ENCODE results near the gene GPR37L1.

Gene GPR37L1, protein sequence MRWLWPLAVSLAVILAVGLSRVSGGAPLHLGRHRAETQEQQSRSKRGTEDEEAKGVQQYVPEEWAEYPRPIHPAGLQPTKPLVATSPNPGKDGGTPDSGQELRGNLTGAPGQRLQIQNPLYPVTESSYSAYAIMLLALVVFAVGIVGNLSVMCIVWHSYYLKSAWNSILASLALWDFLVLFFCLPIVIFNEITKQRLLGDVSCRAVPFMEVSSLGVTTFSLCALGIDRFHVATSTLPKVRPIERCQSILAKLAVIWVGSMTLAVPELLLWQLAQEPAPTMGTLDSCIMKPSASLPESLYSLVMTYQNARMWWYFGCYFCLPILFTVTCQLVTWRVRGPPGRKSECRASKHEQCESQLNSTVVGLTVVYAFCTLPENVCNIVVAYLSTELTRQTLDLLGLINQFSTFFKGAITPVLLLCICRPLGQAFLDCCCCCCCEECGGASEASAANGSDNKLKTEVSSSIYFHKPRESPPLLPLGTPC

DNA sequence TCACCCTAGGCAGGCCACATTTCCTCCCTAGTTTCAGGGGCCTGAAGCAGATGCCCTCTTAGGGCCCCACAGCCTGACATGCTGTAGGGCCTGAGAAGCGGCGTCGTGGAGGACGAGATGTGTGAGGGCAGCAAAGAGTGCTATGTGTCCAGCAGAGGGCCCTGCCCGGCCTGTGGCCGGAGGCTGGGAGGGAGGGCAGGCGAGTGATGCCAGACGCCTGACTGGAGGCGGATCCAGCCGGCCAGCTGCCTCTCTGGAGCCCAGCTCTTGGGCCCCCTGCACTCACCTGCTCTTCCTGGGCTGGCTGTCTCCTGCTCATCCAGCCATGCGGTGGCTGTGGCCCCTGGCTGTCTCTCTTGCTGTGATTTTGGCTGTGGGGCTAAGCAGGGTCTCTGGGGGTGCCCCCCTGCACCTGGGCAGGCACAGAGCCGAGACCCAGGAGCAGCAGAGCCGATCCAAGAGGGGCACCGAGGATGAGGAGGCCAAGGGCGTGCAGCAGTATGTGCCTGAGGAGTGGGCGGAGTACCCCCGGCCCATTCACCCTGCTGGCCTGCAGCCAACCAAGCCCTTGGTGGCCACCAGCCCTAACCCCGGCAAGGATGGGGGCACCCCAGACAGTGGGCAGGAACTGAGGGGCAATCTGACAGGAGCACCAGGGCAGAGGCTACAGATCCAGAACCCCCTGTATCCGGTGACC, at the start of gene GPR37L1:
Gene GPR37L1, plus strand, starts transcription at position 279 of the 697 bp plus-strand sequence. Its CDS starts 47 bp downstream, at position 326.
- no peak for DNase-seq

DNA sequence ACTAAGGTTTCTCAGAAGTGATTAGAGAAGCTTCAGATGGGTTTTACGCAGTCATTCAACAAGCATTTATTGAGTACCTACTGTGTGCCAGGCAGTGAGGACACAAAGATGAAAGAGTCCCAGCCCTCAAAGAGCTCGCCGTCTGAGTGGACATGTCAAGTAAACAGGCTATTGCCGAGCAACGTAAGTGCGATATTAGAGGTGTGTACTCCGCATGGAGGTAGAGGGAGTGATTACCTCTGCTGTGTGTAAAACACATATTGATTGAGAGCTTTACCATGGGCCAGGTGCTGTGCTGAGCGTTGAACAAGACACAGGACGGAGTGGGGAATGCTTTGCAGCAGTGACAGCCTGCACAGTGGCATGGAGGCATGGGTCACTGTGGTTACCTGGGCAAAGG, 49.5 kb upstream of the GPR37L1 start:
- DNase-seq, result no peak

DNA sequence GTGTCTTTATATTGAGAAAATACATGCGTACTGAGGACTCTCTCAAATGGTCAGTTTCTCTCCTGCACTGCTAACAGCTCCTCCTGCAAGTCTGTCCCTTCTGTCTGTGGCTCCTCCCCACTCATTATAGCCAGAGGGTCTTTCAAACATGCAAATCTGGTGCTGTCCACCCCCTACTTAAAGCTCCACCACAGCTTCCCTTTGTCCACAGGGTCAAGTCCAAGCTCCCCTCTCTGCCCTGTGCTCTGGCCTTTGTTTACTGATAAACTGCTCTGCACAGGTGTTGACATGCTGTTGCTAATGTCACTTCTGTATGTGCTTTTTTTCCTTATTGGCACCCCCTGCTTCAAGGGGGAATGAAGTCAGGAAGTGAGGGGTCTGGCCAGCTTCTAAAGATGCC, 47.7 kb upstream of the GPR37L1 start:
- DNase-seq, result no peak

DNA sequence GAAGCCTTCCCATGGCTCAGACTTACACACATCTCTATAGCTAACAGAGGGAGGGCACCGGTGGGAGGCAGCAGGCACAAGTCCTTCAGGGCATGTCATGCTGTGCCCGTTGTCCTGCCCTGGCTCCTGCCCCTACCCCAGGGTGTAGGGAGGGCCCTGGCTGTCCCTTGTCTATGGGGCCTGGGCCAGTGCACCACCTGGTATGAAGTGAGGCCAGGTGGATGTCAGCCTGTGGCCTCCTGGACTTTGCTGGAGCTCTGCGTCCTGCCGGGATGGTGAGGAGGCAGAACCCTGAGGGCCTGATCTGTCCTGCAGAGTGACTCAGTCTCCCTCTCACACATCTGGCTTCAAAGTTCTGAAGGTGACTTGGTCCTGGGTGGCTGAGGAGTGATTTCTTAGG, 47.3 kb upstream of the GPR37L1 start:
- no peak for DNase-seq

DNA sequence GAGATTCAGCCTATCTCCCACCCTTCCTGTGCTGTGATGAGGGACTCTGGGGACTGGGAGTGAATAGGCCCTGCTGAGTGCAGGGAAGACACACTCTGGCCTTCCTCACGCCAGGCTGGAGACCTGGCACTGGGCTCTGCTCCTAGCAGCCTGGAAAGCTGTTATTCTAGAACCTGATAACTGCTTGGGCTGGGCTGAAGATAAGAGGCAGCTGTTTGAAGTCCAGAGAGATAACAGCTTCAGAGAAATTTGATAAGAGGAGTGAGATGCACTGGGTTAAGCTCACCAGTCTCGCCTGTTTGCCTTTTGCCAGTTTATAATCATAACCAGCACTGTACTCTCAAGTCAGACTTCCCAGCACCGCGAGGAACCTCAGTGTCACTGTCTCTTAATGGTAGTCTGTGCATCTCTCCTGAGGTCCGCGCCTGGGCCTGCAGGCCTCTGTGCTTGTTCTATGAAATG, 46.6 kb upstream of the GPR37L1 start:
- no peak for DNase-seq

DNA sequence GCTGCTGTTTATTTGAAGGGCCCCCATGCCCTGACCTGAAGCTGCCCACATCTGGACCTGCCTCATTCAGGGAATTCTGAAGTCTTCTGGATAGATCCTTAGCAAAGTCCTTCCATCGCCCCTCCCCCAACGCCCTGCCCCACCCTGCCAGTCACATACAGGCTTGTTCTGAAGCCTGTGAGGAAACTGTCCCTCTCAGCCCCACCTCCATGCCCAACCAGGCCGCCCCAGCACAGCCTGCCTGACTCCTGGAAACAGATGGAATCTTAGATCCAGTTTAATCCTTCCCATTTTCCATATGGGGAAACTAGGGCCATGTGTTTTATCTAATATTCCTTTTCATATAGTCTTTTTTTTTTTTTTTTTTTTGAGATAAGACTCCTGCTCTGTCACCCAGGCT, 44.5 kb upstream of the GPR37L1 start:
- DNase-seq, result no peak

DNA sequence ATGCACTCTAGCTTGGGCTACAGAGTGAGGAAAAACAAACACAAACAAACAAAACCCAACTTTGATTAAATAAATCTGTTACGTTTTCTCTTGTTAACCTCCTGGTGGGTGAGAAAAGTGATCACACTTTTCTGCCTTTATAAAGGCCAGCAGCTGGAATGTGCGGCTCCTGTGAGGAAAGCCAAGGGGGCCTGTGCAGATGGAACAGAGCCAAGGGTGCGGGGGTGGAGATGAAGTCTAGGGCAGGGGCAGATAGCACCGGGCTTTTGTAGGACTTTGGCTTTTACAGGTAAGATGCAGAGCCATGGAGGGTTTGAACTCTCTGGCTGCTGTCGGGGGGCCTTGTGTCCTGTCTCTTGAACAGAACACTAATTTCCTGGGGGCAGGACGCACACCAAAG, 40.7 kb upstream of the GPR37L1 start:
- no peak for DNase-seq

DNA sequence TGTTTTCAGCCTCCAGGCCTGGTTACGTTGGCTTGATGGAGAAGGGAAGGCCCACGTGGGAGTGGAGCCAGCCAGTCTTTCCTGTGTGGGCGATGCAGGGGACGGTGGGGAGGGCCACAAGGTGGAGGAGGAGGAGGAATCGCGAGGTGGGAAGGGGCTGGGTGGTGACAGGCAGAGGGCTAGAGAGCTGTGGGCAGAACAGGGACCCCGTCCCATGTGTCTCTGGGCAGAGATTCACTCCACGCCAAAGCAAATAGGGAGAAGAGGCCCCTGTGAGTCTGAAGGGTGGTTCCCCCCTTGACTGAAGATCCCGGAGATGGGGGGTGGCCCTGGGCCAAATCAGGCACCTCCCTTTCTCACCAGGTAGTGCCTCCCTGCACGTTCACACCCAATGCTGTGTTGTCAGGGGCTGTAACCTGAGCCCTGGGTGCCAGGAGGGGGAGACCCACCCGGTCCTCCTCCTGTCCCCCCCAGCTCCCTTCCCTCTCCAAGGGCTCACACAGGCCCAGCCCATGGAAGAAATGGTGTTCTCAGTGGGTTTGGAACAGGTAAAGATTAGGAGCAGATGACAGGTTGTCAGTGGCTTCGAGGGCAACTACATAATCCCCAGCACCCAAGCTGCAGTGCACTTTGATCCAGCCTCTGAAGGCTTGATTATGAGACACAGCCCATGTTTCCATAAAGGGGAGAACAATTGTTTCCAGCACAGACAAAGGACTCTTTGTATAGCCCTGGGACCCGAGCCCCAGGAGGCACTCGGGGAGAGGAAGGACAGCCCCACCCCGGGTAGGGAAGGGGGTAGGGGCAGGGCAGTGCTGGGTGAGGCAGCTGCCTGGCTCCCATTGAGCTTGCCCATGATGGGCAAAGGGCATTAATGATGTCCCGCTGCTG, 37.7 kb upstream of the GPR37L1 start:
- DNase-seq, result no peak

DNA sequence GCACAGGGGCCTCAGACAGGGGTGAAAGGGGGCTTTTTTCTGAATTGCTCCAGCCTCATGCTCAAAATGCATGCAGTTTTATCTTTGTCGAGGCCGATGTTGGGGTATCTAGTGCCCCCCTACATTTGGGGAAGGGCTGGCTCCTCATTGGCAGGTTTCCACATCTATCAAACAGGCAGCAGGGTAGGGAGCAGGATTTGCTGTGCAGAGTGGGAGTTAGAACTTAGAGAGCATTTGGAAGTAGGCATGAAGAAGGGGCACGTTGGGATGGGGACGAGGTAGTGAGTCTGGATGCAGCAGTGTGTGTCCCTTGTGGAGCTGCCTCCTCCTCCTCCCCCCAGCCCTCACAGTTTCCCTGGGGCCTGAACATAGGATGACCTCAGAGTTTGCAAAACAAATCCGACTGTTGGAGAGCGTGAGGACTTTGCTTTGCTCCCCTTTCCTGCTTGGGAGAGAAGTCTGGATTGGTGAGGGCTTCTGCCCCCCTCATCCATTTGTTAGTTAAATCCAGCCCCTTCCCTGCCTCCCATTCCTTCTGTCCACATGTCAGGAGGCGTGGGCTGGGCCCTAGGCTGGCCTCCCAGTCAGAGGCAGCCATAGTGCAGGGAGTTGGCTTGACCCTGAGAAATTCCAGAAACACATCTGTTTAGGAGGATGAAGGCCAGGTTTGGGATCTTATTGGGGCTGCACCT, 36.9 kb upstream of the GPR37L1 start:
- DNase-seq, result no peak

DNA sequence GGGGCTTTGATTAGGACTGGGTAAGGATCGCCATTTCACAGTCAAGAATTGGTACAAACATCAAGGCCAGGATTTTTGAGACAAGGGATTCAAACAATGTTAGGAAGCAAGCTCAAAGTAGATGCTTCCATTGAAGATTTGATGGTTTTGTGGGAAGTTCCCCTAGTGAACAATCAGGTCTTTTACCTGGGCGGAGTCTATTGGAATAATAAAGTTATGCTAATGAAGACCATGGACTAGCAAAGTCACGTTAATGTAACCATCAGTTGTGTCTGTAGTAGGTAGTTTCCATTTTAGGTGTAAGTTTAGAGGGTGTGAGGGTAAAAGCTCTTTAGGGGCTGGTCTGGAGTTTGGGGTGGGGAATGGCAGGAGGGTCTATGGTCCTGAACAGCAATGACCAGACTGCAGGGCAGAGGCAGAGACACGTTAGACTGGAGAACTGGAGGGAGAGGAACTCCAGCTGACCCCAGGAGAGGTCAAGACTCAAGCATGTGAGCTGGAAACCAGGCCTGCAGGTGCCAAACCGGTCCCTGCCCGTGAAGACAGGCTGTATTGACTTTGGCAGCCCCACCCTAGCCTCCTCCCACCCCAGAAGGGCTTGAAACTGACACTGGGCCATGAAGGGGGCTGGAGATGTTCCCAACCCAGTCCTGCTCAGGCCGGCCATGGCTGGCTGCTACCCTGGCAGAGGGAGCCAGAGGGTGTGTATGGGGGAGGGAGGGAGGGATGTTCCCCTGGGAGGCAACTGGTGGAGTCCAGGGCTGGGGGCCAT, 36.0 kb upstream of the GPR37L1 start:
- no peak for DNase-seq

DNA sequence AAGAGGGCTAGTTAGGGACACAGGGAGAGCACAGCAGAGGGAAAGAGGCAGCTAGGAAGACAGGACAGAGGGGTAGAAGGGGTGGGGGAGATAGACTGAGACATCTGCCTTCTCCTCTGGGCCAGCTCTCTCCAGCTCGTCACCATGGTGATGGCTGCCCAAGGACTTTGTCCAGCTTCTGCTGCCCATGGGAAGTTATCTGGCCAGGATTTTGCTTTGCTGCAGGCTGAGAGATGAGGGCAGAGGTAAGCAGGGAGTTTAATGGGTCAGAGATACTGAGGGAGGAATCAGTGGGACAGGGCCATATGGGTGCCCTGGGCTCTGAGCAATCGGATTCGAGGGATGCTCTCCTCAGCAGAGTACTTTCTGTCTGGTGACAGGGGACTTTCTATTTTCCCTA, 34.5 kb upstream of the GPR37L1 start:
- no peak for DNase-seq

DNA sequence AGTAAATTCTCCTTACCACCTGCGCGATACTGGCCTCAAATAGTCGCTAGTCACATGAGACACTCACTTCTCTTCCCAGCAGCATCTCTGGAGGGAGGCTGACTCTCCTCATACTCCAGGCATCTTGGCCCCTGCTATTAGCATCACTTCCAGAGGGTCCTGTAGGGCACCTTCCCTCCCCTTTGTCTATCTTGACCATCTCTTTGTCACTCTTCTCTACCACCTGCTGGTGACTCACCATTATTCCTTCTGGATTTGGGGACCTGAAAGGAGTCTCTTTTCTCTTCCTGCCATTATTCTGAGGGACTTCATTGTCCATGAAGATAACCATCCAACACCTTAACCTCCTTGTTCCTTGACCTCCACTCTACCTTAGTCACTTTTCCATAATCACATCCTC, 31.7 kb upstream of the GPR37L1 start:
- no peak for DNase-seq

DNA sequence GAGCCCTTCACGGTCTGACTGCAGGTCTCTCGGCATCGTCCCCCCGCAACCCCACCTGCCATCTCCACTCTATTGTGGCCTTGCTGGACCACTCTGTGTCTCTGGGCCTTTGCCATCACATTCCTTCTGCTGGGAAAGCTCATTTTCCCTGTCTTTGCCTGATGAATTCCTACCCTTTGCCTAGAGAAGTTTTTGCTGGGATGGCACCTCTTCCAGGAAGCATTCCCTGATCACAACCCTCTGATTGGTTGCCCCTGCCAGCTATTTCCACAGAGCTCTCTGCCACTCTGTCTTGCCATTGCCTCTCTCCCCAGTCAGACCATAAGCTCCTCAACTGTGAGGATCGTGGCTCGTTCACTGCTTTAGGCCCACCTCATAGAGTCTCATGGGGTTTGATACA, 28.9 kb upstream of the GPR37L1 start:
- no peak for DNase-seq

DNA sequence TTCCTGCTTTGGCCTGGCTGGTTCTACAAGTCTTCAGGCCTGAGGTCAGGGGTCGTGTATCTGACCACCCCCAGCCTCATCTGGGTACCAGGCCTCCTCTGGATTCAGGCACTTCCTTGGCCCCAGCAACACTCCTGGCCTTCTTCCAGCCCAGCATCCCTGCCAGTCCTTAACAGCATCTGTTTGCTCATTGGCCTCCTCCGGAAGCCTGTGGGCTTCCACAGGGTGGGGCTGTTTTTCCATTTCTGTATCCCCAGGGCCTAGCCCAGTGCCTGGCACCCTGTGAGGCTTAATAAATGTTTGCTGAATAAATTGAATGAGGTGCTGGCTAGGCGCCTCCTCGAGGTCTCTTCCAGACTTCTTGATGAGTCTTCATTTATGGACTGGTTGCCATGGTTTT, 21.5 kb upstream of the GPR37L1 start:
- DNase-seq, result no peak

DNA sequence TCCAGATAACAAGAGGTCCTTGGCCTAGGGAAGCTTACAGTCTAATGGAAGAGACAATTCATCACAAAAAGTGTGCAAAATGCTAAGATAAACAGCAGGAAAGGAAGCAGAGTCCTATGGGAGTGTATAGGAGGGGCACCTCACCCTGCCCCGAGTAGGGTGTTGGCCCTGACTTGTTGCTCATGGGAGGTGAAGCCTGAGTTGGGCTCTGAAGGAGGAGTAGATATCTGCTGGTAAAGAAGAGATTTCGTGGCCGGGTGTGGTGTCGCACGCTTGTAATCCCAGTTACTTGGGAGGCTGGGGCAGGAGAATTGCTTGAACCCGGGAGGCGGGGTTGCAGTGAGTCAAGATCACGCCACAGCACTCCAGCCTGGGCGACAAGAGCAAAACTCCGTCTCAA, 18.6 kb upstream of the GPR37L1 start:
- DNase-seq, result no peak

DNA sequence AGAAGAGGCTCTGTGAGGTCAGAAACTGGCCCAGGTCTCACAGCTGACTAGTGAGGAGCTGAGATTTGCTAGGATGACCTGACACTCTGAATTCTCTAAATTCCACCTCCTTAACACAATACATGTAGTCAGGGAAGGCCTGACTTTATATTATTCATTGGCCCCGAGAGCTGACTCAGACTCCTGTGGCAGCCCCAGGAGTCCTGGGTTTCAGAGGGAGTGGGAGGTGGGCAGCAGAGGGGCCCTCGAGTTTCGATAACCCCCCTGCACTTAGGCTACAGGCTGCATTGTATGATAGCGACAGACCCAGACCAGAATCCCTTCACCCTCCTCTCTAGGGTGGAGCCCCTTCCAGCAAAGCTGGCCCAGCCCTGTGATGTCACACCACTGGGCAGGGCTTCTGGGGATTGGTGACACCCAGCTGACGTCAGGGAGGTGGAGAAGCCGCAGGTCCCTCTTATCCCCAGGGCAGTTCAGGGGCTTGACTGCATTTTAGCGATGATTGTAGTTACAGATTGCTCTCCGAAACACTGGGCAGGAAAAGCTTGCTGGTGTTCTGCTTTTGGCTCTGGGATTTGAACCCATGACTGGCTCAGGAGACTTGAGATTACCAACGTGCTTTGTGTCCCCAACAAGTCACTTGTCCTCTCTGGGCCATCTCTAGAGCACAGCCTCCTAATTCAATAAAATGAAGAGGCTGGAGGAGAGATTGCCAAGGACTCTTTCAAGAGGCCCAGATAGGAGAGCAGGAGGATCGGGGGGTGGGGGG, 17.0 kb upstream of the GPR37L1 start:
- DNase-seq, result no peak

DNA sequence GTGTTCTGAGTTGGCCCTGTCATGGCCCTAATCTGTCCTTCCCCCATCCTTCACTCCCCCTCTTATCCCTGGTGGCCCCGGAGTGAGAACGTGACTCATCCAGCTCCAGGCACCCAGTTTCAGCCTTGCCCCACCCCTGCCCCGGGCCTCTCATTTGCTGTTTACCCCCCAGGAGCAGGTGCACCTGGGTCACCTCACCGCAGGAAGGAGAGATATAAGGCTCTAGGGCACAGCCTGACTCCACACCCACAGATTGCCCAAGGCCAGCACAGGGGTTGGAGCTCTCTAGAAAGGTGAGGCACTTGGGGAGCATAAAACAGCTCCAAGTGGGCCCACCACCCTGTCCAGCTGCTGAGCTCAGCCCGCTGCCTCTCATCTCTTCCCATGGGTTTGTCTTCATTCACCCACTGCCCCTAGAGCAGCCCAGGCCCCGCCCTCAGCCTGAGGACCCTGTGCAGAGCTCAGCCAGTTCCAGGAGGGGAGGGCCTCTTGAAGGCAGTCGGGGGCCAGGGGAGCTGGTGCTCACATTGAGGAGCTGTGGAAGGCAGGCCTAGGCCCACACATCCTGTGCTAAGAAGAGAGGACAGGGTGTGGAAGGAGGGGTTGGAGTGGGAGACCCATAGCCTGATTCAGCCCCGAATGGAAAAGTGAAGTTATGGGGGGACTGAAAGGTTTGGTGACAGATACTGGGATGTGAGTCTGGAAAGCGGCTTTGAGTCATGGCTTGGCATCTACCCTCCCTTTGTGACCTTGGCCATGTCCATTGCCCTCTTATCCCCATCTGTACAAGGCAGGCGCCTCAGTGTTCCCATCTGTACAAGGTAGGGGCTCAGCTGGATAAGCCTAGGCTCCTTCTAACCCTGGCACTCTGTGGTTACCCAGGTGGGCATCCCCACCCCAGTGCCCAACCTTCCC, 16.1 kb upstream of the GPR37L1 start:
- no peak for DNase-seq

DNA sequence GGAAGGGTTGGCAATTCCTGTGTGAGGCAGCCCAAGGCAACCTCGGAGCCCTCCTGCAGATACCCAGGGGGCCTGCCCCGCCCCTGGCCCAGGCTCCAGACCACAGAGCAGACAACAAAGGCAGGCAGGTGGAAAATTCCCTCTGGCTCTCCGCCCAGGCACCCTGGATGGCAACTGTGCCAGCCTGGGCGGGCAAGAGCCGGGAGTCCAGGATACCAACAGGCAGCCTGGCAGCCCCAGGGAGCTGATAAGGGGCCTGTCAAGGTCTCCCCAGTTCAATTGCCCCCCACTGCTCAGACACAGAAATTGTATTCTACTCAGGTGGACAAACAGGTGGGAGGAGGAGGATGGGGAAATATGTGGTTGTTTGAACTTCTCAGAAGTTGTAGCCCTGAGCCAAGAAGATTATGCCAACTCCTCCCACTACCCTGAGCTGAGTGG, 15.4 kb upstream of the GPR37L1 start:
- DNase-seq, result no peak

DNA sequence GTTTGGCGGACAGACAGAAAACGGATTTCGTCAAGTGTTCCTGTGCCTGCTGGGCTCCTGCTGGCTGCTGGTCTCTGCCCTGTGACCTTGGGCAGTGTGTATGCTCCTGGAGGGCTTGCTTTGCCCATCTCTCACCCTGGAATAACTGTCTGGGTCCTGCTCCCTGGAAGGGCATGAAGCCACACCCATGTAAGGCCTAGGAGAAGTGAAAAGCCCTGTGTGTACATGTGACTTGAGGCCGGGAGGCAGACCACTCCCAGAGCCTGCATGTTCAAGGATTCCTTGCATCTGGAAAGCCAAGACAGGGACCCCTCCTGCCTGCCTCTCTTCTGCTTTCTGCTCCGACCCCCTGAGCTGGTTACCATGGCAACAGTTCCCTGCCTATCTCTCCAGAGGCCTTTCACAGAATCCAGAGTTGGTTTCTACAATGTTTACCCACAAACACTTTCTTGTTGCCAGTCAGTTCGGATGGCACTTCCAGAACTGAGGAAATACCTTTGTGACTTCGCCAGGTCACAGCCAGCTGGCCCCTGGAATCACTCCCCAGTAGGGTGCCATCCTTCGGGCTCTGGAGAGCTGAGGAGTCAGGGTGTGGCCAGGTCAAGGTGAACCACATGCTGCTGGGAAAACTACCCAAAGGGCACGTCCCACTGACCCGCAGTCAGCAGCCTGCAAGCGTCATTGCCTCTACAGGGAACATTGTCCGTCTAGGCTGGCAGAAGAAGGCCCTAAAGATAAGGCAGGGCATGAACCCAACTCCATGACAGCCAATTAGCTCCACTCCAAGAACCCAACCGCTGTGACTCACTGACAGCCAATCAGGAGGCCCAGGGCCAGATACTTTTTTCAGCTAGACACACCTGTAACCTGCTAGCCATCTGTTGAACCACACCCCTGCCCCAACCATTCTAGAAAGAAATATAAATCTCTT, 14.7 kb upstream of the GPR37L1 start:
- DNase-seq, result peak; percentile 28
